ENCODE results near the gene H2BW2. TPM values are rescaled to one million over a fixed set of nuclear protein-coding genes. Genes with fewer than 3 reads are reported as not detected.

Gene H2BW2
- not detected in 2 replicates for total RNA-seq

DNA sequence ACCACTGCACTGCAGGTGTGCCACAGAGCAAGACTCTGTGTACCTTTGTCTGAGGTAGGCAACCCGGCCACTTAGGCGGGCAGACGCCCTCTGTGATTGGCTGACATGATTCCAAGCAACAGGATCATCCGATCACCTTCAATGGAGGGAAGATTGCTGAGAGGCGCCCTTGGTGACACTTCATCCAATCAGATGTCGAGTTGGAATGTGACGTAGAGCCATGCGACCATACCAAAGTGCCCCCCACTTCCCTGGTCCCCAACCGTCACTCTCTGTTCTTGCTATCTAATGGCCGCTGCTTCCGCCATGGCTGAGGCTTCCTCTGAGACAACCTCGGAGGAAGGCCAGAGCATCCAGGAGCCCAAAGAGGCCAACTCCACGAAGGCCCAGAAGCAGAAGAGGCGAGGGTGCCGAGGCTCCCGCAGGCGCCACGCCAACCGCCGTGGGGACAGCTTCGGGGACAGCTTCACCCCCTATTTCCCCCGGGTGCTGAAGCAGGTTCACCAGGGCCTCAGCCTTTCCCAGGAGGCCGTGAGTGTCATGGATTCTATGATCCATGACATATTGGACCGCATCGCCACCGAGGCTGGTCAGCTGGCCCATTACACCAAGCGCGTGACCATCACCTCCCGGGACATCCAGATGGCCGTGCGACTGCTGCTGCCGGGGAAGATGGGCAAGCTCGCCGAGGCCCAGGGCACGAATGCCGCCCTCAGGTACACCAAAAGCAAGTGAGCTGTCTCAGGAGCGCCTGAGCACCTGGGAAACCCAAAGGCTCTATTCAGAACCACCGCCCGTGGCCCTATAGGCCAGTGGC, at the start of gene H2BW2:
TSS of gene H2BW2 (plus strand) at position 268 of the 817 bp plus-strand sequence. CDS start at position 307, 39 bp downstream.

DNA sequence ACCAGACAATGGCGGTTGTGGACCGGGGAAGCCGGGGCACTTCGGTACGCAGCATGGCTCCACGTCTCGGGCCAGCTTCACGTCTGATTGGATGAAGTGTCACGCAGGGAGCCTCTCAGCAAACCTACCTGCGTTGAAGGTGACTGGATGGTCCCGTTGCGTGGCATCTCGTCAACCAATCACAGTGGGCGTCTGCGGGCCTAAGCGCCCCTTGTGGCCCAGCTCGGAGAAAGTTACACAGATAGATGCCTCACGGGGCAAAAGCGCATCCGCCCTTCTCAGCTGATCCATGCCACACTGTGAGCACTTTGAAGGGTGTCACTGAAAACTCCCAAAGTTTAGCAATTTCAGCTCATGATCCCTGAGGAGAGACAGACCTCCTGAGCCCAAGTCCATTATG, 26.1 kb upstream of the H2BW2 start, which contains the start of gene H2BW1:
TSS of gene H2BW1 (minus strand) at position 103 of the 400 bp plus-strand sequence. CDS start 132 bp downstream, outside the sequence.

GRCh38 chrX:104075778-104076445, 36.2 kb downstream of the H2BW2 start, which contains the start of gene TMSB15C:
Gene TMSB15C (minus strand): TSS chrX:104076236.

Other genes with a start within 250 kb of the H2BW2 start
- gene RAB9B, start 207.7 kb upstream of the H2BW2 start, total RNA-seq = 0.39 and 0.54 TPM in 2 replicates
- gene TMSB15B, start 77.3 kb upstream of the H2BW2 start, total RNA-seq = 7.9 and 9.3 TPM in 2 replicates
- gene H2BW1, start 26.2 kb upstream of the H2BW2 start, total RNA-seq = not detected in 2 replicates
- 2.8 and 7.9 TPM in 2 replicates for gene TMSB15C, start 36.3 kb downstream of the H2BW2 start, total RNA-seq
- gene ZCCHC18, start 72.6 kb downstream of the H2BW2 start, total RNA-seq = not detected in 2 replicates
- 5.3 and 11.0 TPM in 2 replicates for gene SLC25A53, start 117.1 kb downstream of the H2BW2 start, total RNA-seq
- gene FAM199X, start 126.5 kb downstream of the H2BW2 start, total RNA-seq = 18.1 and 28.2 TPM in 2 replicates
- gene ESX1, start 215.0 kb downstream of the H2BW2 start, total RNA-seq = not detected in 2 replicates

All from placental epithelial cell (primary cell).